ENCODE results near the gene GARIN3. TPM values are rescaled to one million over a fixed set of nuclear protein-coding genes. Genes with fewer than 3 reads are reported as not detected.

Gene GARIN3
- total RNA-seq, 3 donors from 2014 or later (not counting 1 experiment from before 2014, with no cell fraction given): not detected

DNA sequence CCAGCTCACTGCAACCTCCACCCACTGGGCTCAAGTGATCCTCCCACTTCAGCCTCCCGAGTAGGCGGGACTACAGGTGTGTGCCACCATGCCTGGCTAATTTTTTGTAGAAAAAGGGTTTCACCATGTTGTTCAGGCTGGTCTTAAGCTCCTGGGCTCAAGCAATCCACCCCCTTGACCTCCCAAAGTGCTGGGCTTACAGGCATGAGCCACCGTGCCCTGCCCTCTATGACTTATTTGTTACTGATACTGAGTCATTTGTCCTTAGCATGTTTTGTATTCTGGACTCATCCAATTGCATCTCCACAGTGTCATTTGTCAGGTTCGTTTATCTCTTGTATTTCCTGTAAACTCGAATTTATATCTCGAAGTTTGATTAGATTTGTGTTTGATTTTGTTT is 11.9 kb upstream of the GARIN3 start:
- Histone ChIP-seq H3K4me3 (ENCODE audit: low read length) (no peak overlapping the region), H3K9me3 (ENCODE audit: control insufficient read depth, insufficient read depth, low read length) (no peaks in the 10 kb centered on the region), H3K4me1 (ENCODE audit: control insufficient read depth, insufficient read depth, low read length) (peaks cover 10% of the 10 kb centered on the region), H3K27ac (ENCODE audit: low read length) (peak overlapping the region; percentile 5), H3K36me3 (ENCODE audit: control insufficient read depth, insufficient read depth, low read length) (no peaks in the 10 kb centered on the region), H3K27me3 (ENCODE audit: control insufficient read depth, insufficient read depth, low read length) (no peaks in the 10 kb centered on the region)
- intact Hi-C loops (cut with micrococcal nuclease): no loop called here
- Mint-ChIP-seq H3K36me3 (peaks cover 7% of the 10 kb centered on the region), H3K27me3 (ENCODE audit: low read depth in 2 of 2) (no peaks in the 10 kb centered on the region), H3K4me3 (no peak overlapping the region), H3K27ac (peak overlapping the region; percentile 96 to 97), H3K9me3 (no peaks in the 10 kb centered on the region), H3K4me1 (peaks cover 44 to 50% of the 10 kb centered on the region in 2 donors)
- peak in 1 of 2 donors; percentile 40 for DNase-seq
- no peak for ATAC-seq
- 84% methylated on average over 6 of the region's 6 CpGs for WGBS (ENCODE audit: insufficient coverage)
- TF ChIP-seq, protein P1, sequence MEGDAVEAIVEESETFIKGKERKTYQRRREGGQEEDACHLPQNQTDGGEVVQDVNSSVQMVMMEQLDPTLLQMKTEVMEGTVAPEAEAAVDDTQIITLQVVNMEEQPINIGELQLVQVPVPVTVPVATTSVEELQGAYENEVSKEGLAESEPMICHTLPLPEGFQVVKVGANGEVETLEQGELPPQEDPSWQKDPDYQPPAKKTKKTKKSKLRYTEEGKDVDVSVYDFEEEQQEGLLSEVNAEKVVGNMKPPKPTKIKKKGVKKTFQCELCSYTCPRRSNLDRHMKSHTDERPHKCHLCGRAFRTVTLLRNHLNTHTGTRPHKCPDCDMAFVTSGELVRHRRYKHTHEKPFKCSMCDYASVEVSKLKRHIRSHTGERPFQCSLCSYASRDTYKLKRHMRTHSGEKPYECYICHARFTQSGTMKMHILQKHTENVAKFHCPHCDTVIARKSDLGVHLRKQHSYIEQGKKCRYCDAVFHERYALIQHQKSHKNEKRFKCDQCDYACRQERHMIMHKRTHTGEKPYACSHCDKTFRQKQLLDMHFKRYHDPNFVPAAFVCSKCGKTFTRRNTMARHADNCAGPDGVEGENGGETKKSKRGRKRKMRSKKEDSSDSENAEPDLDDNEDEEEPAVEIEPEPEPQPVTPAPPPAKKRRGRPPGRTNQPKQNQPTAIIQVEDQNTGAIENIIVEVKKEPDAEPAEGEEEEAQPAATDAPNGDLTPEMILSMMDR (IDR thresholded peaks at IDR 0.05): no peak

DNA sequence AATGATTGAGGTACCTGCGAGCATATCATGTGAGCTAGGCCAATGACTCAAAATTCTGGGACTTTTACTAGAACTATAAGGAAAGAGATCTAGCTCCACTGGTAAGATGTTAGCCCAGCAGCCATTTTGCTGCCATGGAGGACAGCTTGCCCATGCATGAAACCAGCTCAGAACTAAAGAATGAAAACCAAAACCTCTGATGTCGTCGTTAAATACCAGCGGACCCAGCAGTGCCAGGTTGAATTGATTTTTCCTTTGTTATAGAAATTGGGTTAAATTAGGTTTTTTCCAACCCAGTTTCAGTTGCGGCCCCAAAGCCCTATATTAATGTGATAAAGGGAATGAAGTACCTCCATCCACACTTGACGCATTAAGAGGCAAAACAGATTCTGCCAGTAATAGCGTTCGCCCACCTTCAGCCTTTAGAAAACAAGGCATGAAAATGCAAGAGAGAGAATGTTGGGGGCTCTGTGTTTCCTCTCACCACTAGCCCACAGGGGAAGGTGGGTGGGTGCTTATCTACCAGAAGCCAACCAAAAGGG is 9.1 kb upstream of the GARIN3 start:
- Histone ChIP-seq H3K27me3 (ENCODE audit: control insufficient read depth, insufficient read depth, low read length) (no peaks in the 10 kb centered on the region), H3K36me3 (ENCODE audit: control insufficient read depth, insufficient read depth, low read length) (no peaks in the 10 kb centered on the region), H3K4me1 (ENCODE audit: control insufficient read depth, insufficient read depth, low read length) (peaks cover 18% of the 10 kb centered on the region), H3K27ac (ENCODE audit: low read length) (no peak overlapping the region), H3K4me3 (ENCODE audit: low read length) (no peak overlapping the region), H3K9me3 (ENCODE audit: control insufficient read depth, insufficient read depth, low read length) (no peaks in the 10 kb centered on the region)
- H3K4me1 Mint-ChIP-seq: peaks cover 42 to 50% of the 10 kb centered on the region in 2 donors
- DNase-seq (no peak), ATAC-seq (no peak)
- no peak overlapping the region for H3K4me3 Mint-ChIP-seq
- intact Hi-C loops (cut with micrococcal nuclease): no loop called here
- H3K36me3 Mint-ChIP-seq: no peaks in the 10 kb centered on the region
- WGBS (ENCODE audit: insufficient coverage): 94% methylated on average over 8 of the region's 8 CpGs
- H3K27me3 Mint-ChIP-seq (ENCODE audit: low read depth in 2 of 2): no peaks in the 10 kb centered on the region
- H3K27ac Mint-ChIP-seq: no peak overlapping the region
- no peaks in the 10 kb centered on the region for H3K9me3 Mint-ChIP-seq
- TF ChIP-seq, protein P1 (IDR thresholded peaks at IDR 0.05): no peak

DNA sequence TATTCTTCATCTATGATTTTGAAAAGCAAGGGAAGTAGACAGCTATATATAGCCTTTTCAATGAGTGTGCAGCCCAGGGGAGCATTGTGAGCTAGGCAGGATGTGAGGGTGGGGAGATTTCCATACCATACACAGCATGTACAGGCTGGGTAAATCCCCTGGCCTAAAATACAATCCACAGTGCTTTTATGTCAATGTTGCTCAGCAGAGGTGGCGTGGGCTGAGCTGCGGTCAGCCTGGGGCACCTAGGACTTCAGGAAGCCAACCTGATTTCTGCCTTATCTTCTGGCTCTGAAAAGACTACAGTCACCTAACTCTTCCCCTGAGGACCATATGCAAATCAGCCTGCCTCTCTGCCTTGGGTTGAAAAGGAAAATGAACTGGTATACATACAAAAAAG is 6.3 kb upstream of the GARIN3 start:
- Mint-ChIP-seq H3K4me3 (peak overlapping the region; percentile 10), H3K9me3 (no peaks in the 10 kb centered on the region), H3K4me1 (peaks cover 18 to 28% of the 10 kb centered on the region in 2 donors), H3K27ac (peak overlapping the region; percentile 59 to 75), H3K27me3 (ENCODE audit: low read depth in 2 of 2) (no peaks in the 10 kb centered on the region), H3K36me3 (no peaks in the 10 kb centered on the region)
- 0% methylated on average over 2 of the region's 2 CpGs for WGBS (ENCODE audit: insufficient coverage)
- TF ChIP-seq, protein P1 (IDR thresholded peaks at IDR 0.05): no peak
- Histone ChIP-seq H3K9me3 (ENCODE audit: control insufficient read depth, insufficient read depth, low read length) (no peaks in the 10 kb centered on the region), H3K27me3 (ENCODE audit: control insufficient read depth, insufficient read depth, low read length) (no peaks in the 10 kb centered on the region), H3K27ac (ENCODE audit: low read length) (peak overlapping the region; percentile 44), H3K4me3 (ENCODE audit: low read length) (no peak overlapping the region), H3K4me1 (ENCODE audit: control insufficient read depth, insufficient read depth, low read length) (peaks cover 12% of the 10 kb centered on the region), H3K36me3 (ENCODE audit: control insufficient read depth, insufficient read depth, low read length) (no peaks in the 10 kb centered on the region)
- peak; percentile 27 to 91 for DNase-seq
- intact Hi-C loops (cut with micrococcal nuclease): no loop called here
- ATAC-seq: peak; percentile 88 to 99 (median 96)

DNA sequence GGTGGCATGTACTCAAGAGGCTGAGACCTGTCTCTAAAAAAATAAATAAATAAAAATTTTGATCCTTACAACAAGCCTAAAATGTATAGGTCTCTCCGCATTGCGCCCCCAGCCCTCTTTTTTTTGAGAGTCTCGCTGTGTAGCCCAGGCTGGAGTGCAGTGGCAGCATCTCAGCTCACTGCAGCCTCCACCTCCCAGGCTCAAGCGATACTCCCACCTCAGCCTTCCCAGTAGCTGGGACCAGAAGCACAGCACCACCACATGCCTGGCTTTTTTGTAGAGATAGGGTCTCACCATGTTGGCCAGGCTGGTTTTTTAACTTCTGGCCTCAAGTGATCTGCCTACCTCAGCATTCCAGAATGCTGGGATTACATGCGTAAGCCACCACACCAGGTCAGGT is 2.2 kb upstream of the GARIN3 start:
- H3K36me3 ChIP-seq (ENCODE audit: control insufficient read depth, insufficient read depth, low read length): no peaks in the 10 kb centered on the region
- Mint-ChIP-seq H3K4me1 (peaks cover 20 to 32% of the 10 kb centered on the region in 2 donors), H3K27me3 (ENCODE audit: low read depth in 2 of 2) (no peaks in the 10 kb centered on the region), H3K27ac (no peak overlapping the region), H3K36me3 (no peaks in the 10 kb centered on the region), H3K9me3 (no peaks in the 10 kb centered on the region), H3K4me3 (no peak overlapping the region)
- TF ChIP-seq, protein P1 (IDR thresholded peaks at IDR 0.05): no peak
- H3K9me3 ChIP-seq (ENCODE audit: control insufficient read depth, insufficient read depth, low read length): no peaks in the 10 kb centered on the region
- ATAC-seq (no peak), DNase-seq (no peak)
- intact Hi-C loops (cut with micrococcal nuclease): no loop called here
- H3K27me3 ChIP-seq (ENCODE audit: control insufficient read depth, insufficient read depth, low read length): no peaks in the 10 kb centered on the region
- WGBS (ENCODE audit: insufficient coverage): 100% methylated on average over 5 of the region's 5 CpGs
- no peak overlapping the region for H3K4me3 ChIP-seq (ENCODE audit: low read length)
- no peak overlapping the region for H3K27ac ChIP-seq (ENCODE audit: low read length)
- peaks cover 12% of the 10 kb centered on the region for H3K4me1 ChIP-seq (ENCODE audit: control insufficient read depth, insufficient read depth, low read length)

Measured in natural killer cell (primary cell).